Left kidney (tissue), 2 donors: ENCODE data around the gene VAV2. TPM values are rescaled to one million over a fixed set of nuclear protein-coding genes. Genes with fewer than 3 reads are reported as not detected.

Experiments
- DNase-seq: peaks from one replicate; pipeline ENCODE4 v3.0.0-alpha.2; 2013
- polyA plus RNA-seq: library from polyadenylated mRNA; unstranded; fragments of 120-200 nt; gene quantifications from one replicate; pipeline ENCODE4 v1.2.1, GENCODE V29; 2013; ENCODE audit not compliant: insufficient read length

The VAV2 gene
- polyA plus RNA-seq, 1 donor, result 35.2 TPM

DNA sequence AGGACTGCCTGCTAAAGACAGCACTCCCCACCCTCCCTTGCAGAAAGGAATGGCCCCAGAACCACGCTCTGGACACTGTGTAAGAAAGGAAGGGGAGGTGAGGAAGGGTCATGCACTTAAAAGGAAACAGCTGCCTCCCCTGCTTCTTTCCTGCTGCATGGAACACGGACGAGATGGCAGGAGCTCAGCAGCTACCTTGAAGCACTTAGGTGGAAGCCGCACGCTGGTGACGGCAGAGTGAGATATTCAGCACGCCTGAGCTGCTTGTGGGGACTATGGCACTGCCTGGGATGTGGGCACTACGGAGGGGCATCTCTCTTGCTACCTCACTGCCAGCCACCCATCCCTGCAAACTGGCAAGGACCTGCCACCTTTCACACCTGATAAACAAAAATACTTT, 101.5 kb downstream of the VAV2 start:
- no peak for DNase-seq

DNA sequence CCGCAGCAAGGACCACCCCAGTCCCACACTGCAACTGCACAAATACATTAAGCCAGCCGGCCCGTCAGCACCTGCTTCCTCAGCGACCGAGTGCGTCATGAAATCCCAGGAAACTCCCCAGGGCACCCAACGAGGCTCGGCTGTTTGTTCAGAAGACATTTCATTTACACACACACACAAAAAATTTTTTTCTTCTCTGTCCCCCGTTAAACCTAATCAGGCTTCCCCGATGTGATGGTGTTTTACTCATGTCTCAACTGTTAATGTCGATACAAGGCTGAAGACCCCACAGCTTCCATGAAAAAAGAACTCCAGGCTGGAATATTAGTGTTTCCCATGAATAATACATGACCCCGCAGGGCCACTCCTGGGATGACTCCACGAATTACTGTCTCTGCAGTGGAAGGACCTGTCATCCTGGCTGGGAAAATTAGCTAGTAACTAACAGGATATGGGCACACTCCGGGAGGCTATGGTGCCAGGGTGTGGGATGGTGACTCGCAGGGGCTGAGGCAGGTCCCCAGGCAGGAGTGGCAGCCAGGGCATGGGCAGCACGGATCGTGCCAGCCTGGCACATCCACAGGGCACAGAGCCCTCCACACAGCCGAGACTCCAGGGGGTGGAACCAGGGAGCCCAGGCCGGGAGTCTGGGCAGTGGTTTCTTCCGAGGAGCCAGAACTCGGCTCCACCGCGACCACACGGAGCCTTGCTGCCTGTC, 102.4 kb downstream of the VAV2 start:
- DNase-seq, result no peak

DNA sequence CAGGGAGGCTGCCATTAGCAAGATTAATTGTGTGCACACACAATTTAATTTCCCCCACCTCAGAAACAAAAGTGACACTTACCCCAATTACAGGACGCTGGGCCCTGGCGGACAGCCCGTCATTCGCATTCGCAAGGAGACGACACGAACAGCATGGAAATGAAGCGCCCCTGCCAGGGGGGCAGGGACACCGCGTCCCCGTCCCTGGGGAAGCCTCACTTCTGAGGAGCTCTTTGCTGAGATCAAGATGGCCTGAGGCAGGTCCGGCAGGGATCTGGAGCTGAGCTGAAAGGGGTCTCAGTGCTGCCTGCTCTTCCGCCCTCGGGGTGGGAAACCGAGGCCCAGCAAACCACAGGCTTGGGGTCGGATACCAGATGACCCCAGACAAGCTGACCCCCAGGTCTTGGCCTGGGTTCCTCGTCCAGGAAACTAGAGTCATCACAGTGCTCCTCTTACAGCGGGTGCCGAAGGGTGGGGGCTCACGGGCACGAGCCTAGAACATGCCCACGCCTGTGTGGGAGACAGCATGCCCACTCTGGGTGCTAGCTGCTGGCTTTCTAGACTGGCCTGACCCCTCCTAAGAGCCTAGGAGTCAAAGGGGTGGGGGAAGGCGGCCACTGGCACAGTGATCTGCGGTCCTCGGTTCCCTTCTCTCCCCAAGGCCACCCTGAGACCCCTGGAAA, 103.2 kb downstream of the VAV2 start:
- no peak for DNase-seq

DNA sequence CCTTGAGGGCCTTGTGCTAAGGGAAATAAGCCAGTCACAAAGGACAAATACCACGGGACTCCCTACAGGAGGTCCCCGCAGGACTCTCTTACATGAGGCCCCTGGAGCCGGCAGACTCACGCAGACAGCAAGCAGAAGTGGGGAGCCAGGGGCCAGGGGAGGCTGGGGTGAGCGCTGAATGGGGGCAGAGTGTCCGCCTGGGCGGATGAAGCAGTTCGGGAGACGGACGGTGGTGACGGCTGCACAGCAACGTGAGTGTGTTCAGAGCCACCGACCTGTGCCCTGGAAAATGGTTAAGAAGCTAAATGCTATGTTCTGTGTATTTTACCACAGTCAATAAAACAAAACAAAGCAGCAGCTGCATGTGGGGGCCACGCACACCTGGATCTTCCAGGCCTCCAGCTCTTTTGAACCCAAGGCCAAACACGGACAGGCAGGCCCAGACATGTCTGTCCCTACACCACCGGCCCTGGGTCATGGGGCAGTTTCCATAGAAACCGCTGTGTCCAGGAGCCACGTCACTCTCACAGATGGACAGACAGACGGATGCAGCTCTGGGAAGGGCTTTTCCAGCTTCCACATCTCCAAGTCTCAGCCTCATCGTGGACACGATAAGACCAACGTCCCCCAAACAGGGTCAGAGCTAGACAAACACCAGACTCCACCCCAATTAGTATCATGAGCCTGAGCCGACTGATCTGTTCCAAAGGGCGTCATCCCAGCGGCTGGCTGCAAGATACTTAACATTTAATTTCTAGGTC, 103.9 kb downstream of the VAV2 start:
- no peak for DNase-seq

DNA sequence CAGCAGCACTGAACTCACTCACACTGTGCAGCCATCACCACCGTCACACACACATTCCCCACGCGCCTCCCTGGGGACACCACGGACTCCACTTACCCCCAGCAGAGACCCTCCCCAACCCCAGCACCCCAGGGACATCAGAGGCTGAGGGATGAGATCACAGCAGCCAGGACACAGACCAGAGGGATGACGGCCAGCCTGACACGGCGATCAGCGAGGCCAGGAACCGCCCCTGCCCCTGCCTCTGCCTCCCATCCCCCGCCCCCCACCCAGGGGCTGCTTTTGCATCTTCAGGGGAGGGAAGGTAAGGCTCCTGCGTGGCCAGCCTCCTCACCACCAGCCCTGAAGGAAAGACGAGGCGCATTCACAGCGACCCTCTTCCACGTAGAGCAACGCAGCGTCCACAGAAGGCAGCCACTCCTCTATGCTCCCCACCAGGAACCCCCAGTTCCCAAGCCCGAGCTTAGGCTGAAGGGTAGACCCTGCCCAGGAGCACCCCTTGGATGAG, 104.5 kb downstream of the VAV2 start:
- DNase-seq, result no peak

DNA sequence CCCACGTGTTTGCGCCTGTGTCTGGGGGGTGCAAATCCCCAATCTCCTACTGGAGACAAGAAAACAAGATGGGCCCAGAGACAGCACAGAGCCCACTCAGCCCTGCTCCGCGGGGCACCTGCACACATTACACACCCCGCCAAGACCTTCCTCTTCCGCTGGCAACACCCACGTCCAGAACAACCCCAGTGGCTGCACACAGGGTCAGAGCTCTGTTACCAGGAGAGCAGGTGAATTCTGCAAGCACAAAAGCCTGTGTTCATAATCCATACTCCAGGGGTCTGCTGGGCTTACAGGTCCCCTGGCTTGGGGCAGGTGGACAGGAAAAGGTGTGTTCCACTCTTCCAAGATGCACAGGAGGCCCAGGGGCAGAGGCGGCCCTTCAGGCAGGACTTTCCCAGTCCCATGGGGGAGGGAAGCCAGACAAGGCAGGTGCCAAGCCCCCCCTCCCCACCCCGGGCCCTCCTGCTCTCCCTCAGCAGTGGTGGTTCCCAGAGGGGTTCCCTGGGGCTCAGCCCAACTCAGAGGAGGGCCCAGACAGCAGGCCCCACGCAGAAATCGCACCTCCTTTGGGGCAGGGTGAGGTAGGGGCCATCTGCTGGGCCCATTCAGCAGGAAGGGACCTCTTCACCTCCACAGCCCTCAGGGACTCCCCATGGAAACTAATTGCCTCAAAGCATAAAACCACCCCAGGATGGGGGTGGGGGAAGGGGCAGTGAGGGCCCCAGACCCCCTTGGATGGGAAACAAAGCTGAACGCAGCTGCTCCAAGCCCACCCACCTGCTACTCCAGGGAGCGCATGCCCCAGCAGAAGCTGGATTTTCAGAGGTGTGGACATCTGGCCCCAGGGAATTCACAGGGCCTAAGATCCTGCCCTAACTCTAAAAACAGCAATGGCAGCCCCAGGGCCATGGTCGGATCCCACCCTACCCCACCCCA, 105.3 kb downstream of the VAV2 start:
- no peak for DNase-seq

DNA sequence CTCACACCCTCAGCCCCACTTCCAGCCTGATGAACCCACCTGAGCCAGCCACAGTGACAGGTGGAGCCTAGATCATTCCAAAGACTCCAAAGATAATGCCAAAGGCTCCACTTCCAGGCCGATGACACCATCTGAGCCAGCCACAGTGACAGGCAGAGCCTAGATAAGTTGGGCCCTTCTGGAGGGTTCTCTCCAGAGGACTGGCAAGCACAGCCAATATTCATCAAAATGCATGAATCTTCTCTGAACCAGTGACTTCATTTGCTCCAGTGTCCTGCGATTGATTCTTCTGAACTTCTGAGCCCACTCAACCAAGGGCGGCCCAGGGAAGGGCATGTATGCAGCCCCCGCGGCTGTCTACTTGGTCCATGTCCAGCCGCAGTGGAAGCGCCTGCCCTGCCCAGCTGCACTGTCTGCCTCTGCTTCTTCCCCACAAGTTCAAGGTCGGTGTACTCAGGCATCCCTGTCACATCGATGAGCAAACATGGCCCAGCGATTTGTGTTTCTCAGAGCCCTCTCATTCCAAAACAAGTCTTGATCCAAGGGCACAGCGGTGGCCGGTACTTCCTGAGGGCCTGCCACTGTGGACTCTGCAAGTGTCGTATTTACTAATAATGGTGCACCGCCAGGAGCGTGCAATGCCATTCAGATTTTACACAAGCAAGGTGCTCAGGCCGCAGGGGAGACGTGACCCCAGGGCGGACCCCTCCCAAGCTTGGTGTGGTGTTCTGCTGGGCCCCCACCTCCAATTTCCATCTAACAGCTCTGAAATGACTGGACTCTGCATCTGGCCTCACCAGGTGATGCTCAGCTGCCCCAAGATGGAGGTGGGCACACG, 107.0 kb downstream of the VAV2 start:
- no peak for DNase-seq

DNA sequence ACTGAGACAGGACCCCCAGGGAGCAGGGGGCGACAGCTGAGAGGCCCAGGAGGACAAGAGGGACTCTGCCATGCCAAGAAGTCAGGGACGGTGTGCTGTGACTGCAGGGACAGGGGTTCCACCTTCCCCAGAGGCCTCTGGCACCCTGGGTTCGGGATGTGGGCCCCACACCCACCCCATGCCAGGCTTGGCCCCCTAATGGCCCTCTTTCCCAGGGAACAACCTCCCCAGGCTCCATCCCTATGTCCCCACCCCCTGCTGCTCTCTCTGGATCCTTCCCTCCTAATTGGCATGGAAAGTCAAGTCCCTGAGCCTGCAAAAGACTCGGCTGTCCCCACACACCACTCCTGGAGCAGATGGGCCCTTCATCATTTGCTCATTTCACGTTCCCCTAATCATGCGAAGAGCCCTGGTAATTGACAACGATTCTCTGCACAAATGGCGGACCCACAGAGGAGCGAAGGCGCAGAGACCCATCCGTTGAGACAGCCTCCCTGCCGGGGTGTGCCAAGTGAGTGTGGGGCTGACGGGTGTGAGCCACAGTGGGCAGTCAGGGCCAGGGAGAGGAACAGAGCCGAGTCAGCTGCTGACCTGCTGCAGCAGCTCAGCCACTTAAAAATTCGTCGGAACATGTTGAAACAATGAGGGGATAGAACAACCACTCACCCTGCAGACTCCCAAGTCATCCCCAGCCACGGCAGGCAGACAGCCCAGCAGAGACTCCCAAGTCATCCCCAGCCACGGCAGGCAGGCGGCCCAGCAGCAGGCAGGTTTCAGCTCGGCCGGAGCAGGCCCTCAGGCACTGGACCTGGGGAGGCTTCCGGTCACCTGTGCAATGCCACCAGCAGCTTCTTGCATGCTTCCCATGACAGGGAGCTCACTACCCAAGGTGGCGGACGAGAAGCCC, 109.0 kb downstream of the VAV2 start:
- no peak for DNase-seq

DNA sequence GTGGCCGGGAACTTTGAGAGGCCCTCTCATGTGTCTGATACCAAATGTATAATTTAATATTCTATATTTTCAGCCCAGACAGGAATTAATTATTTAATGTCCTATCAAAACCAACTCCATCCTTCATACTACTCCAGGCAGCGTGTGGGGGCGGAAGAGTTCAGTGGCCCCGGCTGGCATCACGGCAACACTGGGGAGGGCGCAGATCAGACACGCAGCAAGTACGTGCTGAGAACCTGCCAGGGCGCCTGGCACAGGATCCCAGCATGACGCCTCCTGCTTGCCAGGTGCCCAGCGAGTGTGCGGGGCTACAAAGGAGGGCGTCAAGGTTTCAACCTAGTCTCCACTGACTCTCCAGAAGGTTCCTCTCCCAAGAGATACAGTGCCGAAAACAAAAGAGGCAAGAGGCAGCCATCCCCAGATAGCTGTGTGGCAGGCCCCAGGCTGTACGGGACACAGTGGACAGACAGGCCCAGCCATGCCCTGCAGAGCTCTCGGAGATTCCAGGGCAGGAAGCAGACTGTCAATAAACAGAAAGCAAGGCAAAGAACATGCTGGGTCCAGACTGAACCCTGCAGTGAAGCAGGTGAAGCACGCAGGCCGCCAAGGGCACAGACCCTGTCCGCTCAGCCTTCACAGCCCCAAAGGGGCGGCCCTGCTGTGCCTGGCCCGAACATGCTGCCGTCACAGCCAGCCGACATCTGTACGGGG, 110.3 kb downstream of the VAV2 start:
- DNase-seq, result no peak

DNA sequence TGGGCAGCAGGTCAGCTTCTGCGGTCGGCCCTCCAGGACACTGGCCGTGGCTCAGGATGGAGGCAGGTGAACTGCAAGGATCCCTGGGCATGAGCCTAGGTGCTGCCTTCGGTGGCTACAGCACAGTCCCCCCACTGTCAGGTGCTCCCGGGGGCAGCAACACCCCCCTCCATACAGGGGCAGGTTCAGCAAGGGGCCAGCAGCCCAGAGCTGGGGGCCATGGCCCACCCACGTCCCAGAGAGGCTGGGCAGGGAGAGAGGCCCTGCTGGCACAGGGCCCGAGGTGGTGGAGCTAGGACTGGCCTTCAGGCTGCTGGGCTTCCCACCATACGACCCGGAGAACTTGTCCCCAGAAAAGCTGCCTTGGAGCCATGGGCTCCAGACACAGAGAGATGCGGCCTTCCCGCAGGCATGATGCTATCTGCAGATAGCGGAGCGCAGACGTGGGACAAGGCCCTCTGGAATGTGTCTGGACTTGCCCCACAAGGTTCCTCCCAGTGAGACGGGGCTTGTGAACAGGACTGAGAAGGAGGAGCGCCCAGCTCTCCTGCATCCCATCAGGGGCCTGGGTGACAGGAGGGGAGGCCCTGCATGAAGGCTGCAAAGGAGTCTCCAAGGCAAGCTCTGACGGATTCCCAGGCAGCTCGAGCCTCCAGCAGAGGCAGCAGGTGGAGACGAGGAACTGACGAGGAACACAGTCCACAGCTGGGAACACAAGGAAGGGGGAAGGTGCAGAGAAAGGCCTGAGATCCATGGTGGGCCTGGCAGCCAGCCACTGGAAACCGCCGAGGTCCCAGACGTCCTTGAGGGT, 111.1 kb downstream of the VAV2 start:
- DNase-seq, result no peak

DNA sequence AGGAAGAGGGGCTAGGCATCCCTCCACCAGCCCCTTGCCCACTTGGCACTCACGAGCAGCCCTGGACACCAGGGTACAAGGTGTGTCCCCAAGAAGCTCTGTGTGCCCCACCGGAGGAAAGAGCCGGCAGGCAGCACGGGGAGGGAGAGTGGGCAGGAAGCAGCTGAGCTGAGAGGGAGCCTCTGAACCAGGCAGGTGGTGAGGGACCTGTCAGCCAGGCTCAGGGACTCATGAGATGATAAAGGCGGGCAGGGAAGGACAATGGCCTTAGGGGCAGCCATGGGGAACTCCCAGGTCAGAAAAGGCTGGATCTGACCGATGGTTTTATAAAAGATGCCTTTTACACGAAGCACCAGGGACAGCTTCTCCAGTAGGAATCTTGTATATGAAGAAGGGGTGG, 112.0 kb downstream of the VAV2 start:
- DNase-seq, result no peak

DNA sequence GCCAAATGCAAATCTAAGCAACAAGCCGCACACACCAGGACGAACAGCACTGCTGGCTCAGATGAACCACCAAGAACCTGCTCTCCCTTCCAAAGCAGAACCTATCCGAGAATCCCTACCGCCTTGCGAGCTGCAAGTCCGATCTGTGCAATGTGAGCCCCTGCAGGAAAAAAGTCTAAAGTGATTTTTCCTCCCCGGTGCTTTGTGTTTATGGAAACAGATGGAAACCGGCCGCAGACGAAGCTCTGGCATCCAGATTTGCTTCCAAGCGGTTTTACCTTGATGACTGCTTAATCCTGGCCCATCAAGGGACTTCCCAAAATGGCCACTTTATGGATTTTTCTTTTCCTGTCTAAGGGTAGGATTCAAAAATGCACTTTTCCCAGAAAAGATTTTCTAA, 112.5 kb downstream of the VAV2 start:
- no peak for DNase-seq

DNA sequence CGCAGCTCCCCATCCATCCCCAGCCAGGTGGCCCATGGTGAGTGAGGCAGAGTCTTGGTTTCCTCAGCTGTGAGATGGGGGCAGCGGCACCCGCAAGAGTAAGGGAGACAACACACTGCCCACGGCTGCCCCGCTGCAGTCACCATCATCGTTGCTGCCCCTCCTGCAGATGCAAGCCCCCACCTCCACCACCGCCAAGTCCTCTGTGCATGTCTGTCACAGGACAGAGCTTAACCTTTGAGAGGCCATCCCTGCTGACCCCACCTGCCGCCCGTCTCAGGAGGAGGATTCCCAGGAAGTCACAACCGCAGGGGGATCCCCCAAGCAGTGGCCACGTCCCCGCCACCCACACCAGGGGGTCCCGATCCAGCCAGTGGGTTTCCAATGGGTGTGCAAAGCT, 113.7 kb downstream of the VAV2 start:
- DNase-seq, result no peak

DNA sequence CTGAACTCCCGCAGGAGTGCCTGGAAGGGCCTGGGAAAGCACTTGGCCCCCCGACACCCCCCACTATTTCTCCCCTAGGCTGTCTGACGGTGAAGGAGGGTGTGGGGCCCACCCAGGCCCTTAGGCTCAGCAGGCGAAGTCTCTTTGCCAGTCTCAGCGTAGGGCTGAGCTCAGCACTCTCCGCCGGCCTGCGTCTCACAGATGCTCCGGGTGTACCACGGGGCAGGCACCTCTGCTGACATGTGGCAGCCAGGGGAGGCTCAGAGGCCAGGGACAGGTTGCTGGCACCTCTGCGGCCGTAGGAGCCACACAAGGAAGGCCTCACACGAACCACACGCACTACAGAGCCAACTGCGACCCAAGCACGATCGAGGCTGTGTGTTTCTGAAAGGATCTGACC, 114.2 kb downstream of the VAV2 start:
- no peak for DNase-seq

DNA sequence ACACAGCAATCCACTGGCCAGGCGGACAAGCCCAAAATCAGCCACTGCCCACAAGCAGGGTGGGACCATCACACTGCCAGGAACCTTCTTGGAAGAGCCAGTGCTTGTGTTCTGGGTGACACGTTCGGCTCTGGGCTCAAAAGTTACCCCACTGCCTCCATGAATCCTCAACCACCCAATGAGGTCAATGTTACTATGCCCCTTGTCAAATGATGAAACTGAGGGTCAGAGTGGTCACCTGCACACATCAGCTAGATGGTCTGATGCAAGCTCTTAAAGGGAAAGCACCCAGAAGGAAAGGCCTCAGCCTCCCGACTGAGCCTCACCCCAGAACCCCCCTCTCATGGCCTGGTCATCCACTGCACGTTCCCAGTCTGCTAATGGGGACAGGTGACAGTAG, 114.8 kb downstream of the VAV2 start:
- DNase-seq, result no peak

DNA sequence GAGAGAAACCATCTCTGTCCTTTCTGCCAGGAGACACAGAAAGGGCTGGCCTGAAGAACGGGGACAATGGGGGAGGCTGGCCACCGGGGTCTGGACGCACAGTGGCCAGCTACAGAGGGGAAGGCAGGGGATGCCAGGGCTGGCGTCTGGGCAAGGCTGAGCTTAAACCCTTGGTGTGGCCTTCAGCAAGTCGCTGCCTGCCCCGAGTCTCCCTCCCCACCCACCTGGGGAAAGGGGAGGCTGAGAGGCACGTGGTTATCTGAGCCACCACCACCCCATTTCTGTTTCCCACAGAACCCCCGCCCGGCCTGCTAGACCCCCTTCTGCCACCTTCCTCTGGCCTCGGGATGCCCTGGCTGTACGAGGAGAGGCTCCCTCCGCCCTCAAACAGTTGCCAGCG, 115.3 kb downstream of the VAV2 start:
- no peak for DNase-seq

DNA sequence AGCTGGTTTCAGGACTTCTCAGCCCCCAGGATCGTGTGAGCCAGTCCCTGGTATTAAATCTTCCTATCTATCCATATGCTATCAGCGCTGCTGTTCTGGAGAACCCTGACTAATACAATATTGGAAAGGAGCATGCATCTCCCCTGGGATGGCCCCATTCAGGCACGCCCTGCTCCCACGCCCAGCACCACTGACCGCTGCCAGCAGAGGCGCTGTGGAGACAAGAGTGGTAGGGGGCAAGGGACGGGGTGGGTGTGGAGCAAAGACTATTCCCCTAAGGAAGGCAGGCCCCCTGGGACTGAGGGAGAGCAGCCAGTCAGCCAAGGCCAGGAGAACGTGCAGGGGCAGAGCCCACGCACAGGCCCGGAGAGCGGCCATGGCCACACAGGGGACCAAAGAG, 116.0 kb downstream of the VAV2 start:
- no peak for DNase-seq

DNA sequence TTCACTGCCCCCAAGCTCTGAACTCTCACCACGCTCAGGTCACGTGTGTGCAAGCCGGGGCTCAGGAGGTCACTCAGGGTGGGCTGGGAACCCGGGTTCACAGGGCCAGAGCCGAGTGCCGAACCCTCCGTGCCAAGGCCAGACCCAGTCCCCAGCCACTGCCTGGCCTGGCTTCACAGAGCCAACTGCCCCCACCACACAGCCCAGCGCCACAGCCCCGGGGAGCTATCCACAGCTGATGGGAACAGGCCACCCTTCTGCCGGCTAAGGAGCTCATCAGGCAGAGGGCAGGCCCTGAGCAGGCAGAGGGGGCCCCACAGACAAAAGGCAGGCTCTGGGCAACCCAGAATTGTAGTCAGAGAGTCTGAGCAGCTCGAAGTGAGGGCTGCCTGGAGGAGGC, 117.0 kb downstream of the VAV2 start:
- DNase-seq, result no peak
